ENCODE results near the gene PERM1. TPM values are rescaled to one million over a fixed set of nuclear protein-coding genes. Genes with fewer than 3 reads are reported as not detected.

PERM1 gene
- total and polyA plus RNA-seq, 4 donors, result 0.06 to 0.45 (median 0.15) TPM; not detected in 1

GRCh38 chr1:1001057-1001783, 19.3 kb upstream of the PERM1 start:
- 2 to 3% methylated on average over 40 to 58 of the region's 58 CpGs for WGBS, 2 donors
- Histone ChIP-seq H3K9ac (ENCODE audit: insufficient read depth in 1 of 2, low read length in 2 of 2) (peak overlapping the region; percentile 67 to 77), H3K9me3 (ENCODE audit: control insufficient read depth in 4 of 4, insufficient read depth in 3 of 4, low read length in 3 of 4) (no peaks in the 10 kb centered on the region), H3K4me3 (peak overlapping the region; percentile 64), H3K27me3 (ENCODE audit: control insufficient read depth in 3 of 3, insufficient read depth in 3 of 3, low read length in 2 of 3) (peaks cover 0 to 9% (median 0%) of the 10 kb centered on the region in 3 donors), H3K36me3 (ENCODE audit: control insufficient read depth in 4 of 4, insufficient read depth in 4 of 4, low read length in 4 of 4) (no peaks in the 10 kb centered on the region), H3K4me1 (ENCODE audit: control insufficient read depth in 5 of 5, insufficient read depth in 5 of 5, low read length in 5 of 5) (peaks cover 0 to 32% (median 17%) of the 10 kb centered on the region in 5 donors), H3K27ac (ENCODE audit: low read depth in 1 of 2, low read length in 1 of 2) (peak overlapping the region; percentile 99)
- ATAC-seq (ENCODE audit: insufficient read depth, low FRiP score) (no peak), DNase-seq (peak in 2 of 3 donors; percentile 50 to 66)
- TF ChIP-seq CTCF (IDR thresholded peaks at IDR 0.05; ENCODE audit: control extremely low read depth, extremely low read depth), result no peak

GRCh38 chr1:1000357-1001056, 18.6 kb upstream of the PERM1 start:
- DNase-seq (peak; percentile 86 to 90 (median 88)), ATAC-seq (ENCODE audit: insufficient read depth, low FRiP score) (peak; percentile 59)
- no peak for TF ChIP-seq CTCF (IDR thresholded peaks at IDR 0.05; ENCODE audit: control extremely low read depth, extremely low read depth)
- Histone ChIP-seq H3K9ac (ENCODE audit: insufficient read depth in 1 of 2, low read length in 2 of 2) (peak overlapping the region; percentile 67 to 77), H3K9me3 (ENCODE audit: control insufficient read depth in 4 of 4, insufficient read depth in 3 of 4, low read length in 3 of 4) (no peaks in the 10 kb centered on the region), H3K36me3 (ENCODE audit: control insufficient read depth in 4 of 4, insufficient read depth in 4 of 4, low read length in 4 of 4) (no peaks in the 10 kb centered on the region), H3K4me1 (ENCODE audit: control insufficient read depth in 5 of 5, insufficient read depth in 5 of 5, low read length in 5 of 5) (peaks cover 0 to 28% (median 15%) of the 10 kb centered on the region in 5 donors), H3K4me3 (peak overlapping the region; percentile 64), H3K27me3 (ENCODE audit: control insufficient read depth in 3 of 3, insufficient read depth in 3 of 3, low read length in 2 of 3) (peaks cover 0 to 12% (median 0%) of the 10 kb centered on the region in 3 donors), H3K27ac (ENCODE audit: low read depth in 1 of 2, low read length in 1 of 2) (peak overlapping the region; percentile 99)
- WGBS, 2 donors, result 0 to 1% methylated on average over 53 to 75 of the region's 75 CpGs

- peak within 1 kb of the TSS; percentile 64 for H3K4me3 ChIP-seq
- peak within 1 kb of the TSS; percentile 99 for H3K27ac ChIP-seq (ENCODE audit: low read depth in 1 of 2, low read length in 1 of 2)
- H3K9ac ChIP-seq (ENCODE audit: insufficient read depth in 1 of 2, low read length in 2 of 2), result peak within 1 kb of the TSS; percentile 67 to 77
- H3K9me3 ChIP-seq (ENCODE audit: control insufficient read depth in 4 of 4, insufficient read depth in 3 of 4, low read length in 3 of 4), result no peaks in the 10 kb centered on the region
- peaks cover 0 to 21% (median 8%) of the 10 kb centered on the region in 5 donors for H3K4me1 ChIP-seq (ENCODE audit: control insufficient read depth in 5 of 5, insufficient read depth in 5 of 5, low read length in 5 of 5)
- 0 to 1% methylated on average over 57 to 95 of the region's 95 CpGs for WGBS, 2 donors
- no peaks in the 10 kb centered on the region for H3K36me3 ChIP-seq (ENCODE audit: control insufficient read depth in 4 of 4, insufficient read depth in 4 of 4, low read length in 4 of 4)
- TF ChIP-seq CTCF (IDR thresholded peaks at IDR 0.05; ENCODE audit: control extremely low read depth, extremely low read depth), result no peak
- H3K27me3 ChIP-seq (ENCODE audit: control insufficient read depth in 3 of 3, insufficient read depth in 3 of 3, low read length in 2 of 3), result peaks cover 0 to 12% (median 0%) of the 10 kb centered on the region in 3 donors
- DNase-seq, result peak; percentile 93 to 94 (median 94)
- peak; percentile 84 for ATAC-seq (ENCODE audit: insufficient read depth, low FRiP score)
Observed at GRCh38 chr1:999725-1000356, 17.9 kb upstream of the PERM1 start, which contains the start of gene HES4. HES4 (minus strand) TSS chr1:1000097; CDS start chr1:999973, 124 bp downstream.
